BE2C (cell line): ENCODE results near the gene ADAMTSL1.

Source experiments
- DNase-seq: peaks from one replicate; pipeline ENCODE4 v3.0.0-alpha.2; 2020
- H3K27me3 ChIP-seq: fragments of 250-450 bp; sonication (Bioruptor Pico); 2 replicates; pipeline ENCODE4 v1.5.1; 2020; ENCODE audit warnings: mild to moderate bottlenecking
- H3K36me3 ChIP-seq: fragments of 250-450 bp; sonication (Bioruptor Pico); 2 replicates; pipeline ENCODE4 v1.5.1; 2020; ENCODE audit warnings: mild to moderate bottlenecking
- H3K4me1 ChIP-seq: fragments of 250-450 bp; sonication (Bioruptor Pico); 2 replicates; pipeline ENCODE4 v1.5.1; 2020
- H3K4me3 ChIP-seq: 2 replicates; pipeline ENCODE4 v1.5.1; 2011; ENCODE audit warnings: low read depth, low read length
- H3K9me3 ChIP-seq: fragments of 250-450 bp; sonication (Bioruptor Pico); 2 replicates; pipeline ENCODE4 v1.5.1; 2020
- CTCF ChIP-seq: IDR thresholded peaks from 2 replicates; pipeline ENCODE4 v1.5.1; 2012; ENCODE audit warnings: mild to moderate bottlenecking, low read depth, low read length

Gene ADAMTSL1

GRCh38 chr9:18698992-18699391, 225.0 kb downstream of the ADAMTSL1 start:
- no peaks in the 10 kb centered on the region for H3K36me3 ChIP-seq
- no peaks in the 10 kb centered on the region for H3K9me3 ChIP-seq
- DNase-seq = no peak
- H3K4me1 ChIP-seq = no peaks in the 10 kb centered on the region
- H3K4me3 ChIP-seq = no peak overlapping the region
- H3K27me3 ChIP-seq = no peaks in the 10 kb centered on the region
- TF ChIP-seq CTCF = no peak

DNA sequence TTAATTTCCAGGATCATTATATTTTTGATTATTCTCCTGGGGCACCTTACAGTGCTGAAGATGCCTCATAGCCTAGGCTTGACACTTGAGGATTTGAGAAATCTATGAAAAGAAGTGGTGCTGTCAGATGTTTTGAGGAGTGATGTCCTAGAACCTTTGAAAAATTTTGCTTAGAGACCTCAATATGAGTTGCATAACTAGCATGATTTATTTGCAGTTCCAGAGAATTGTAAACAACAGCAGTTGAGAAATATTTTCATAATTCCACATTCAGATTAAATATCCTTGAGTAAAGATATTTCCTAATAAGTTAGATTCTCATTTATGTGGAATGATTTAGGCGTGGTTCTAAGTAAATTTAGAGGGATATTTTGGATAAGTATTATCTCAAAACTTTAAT, 225.8 kb downstream of the ADAMTSL1 start:
- no peaks in the 10 kb centered on the region for H3K4me1 ChIP-seq

GRCh38 chr9:18700714-18701113, 226.8 kb downstream of the ADAMTSL1 start:
- no peak overlapping the region for H3K4me3 ChIP-seq
- H3K36me3 ChIP-seq = no peaks in the 10 kb centered on the region
- H3K4me1 ChIP-seq = no peaks in the 10 kb centered on the region
- no peaks in the 10 kb centered on the region for H3K9me3 ChIP-seq
- no peaks in the 10 kb centered on the region for H3K27me3 ChIP-seq
- no peak for DNase-seq
- no peak for TF ChIP-seq CTCF

More for the DNA sequence above, 225.8 kb downstream of the ADAMTSL1 start:
- no peaks in the 10 kb centered on the region for H3K36me3 ChIP-seq
- H3K9me3 ChIP-seq = no peaks in the 10 kb centered on the region
- DNase-seq = no peak
- H3K4me3 ChIP-seq = no peak overlapping the region
- TF ChIP-seq CTCF = no peak
- no peaks in the 10 kb centered on the region for H3K27me3 ChIP-seq

DNA sequence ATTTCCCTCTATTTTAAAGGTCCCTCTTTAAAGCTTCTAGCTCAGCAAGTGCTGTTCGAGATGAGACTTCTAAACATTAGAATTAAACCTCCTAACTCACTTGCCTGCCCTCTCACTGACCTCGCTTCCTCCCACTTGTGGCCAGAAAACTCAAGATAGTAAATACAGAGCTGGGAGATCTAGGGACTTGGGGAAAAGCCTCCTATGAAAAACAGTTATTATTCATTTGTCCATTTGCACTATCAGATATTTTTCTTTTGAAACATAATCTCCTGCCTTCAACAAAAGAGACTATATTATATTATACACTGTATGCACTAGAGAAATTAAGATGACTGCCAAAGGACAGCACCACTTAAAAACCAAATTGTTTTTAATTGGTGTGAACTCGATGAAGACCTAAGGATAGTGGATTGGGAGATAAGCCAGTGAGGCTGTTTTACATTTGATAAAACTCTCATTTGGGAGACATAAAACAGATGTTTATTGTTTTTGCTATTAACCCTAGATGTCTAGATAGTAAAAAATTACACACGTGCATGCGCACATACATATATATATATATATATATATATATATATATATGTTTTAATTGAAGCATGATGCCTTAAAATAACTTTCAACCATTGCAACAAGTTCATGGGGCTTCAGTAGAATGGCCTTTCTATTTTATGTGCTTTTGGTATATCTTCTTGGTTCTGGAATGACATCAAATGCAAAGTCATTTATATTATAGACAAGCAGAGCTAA, 229.4 kb downstream of the ADAMTSL1 start:
- no peaks in the 10 kb centered on the region for H3K27me3 ChIP-seq
- no peaks in the 10 kb centered on the region for H3K9me3 ChIP-seq
- no peak for DNase-seq
- H3K4me1 ChIP-seq = no peaks in the 10 kb centered on the region
- H3K4me3 ChIP-seq = no peak overlapping the region
- no peaks in the 10 kb centered on the region for H3K36me3 ChIP-seq
- TF ChIP-seq CTCF = no peak

- no peak for DNase-seq
- H3K9me3 ChIP-seq = no peaks in the 10 kb centered on the region
- no peaks in the 10 kb centered on the region for H3K36me3 ChIP-seq
- TF ChIP-seq CTCF = no peak
- no peak overlapping the region for H3K4me3 ChIP-seq
- no peaks in the 10 kb centered on the region for H3K4me1 ChIP-seq
- no peaks in the 10 kb centered on the region for H3K27me3 ChIP-seq
Observed at GRCh38 chr9:18703901-18704379, 230.0 kb downstream of the ADAMTSL1 start.

- H3K36me3 ChIP-seq = no peaks in the 10 kb centered on the region
Observed at GRCh38 chr9:18705796-18706392, 231.9 kb downstream of the ADAMTSL1 start.

More at GRCh38 chr9:18705796-18706392, 231.9 kb downstream of the ADAMTSL1 start:
- Histone ChIP-seq H3K4me3 (no peak overlapping the region), H3K27me3 (no peaks in the 10 kb centered on the region), H3K9me3 (no peaks in the 10 kb centered on the region), H3K4me1 (no peaks in the 10 kb centered on the region)
- no peak for TF ChIP-seq CTCF
- DNase-seq = no peak
